ENCODE data around the gene ZNF827.

ZNF827 gene

DNA sequence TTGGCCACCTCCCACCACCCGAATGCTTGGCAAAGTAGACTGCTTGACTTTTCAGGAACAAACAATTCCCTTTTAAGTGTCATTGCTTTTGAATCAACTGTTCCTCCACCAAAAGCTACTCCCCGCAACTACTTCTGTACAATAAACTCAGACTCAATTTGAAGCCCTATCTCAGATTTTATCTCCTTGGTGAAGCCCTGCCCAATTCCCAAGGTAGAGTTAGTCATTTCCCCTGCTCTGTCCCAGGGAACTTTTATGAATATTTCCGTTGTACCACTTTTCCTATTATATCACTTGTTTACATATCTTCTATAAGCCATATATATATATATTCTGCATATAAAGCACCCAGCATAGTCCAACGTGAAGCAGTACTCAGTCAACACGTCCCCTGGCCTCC is 155.9 kb downstream of the ZNF827 start:
- H3K79me2 ChIP-seq: no peaks in the 10 kb centered on the region
- no peaks in the 10 kb centered on the region for H3K4me1 ChIP-seq
- no peaks in the 10 kb centered on the region for H3K9me3 ChIP-seq (ENCODE audit: control insufficient read depth, low read length)
- TF ChIP-seq, protein P1, sequence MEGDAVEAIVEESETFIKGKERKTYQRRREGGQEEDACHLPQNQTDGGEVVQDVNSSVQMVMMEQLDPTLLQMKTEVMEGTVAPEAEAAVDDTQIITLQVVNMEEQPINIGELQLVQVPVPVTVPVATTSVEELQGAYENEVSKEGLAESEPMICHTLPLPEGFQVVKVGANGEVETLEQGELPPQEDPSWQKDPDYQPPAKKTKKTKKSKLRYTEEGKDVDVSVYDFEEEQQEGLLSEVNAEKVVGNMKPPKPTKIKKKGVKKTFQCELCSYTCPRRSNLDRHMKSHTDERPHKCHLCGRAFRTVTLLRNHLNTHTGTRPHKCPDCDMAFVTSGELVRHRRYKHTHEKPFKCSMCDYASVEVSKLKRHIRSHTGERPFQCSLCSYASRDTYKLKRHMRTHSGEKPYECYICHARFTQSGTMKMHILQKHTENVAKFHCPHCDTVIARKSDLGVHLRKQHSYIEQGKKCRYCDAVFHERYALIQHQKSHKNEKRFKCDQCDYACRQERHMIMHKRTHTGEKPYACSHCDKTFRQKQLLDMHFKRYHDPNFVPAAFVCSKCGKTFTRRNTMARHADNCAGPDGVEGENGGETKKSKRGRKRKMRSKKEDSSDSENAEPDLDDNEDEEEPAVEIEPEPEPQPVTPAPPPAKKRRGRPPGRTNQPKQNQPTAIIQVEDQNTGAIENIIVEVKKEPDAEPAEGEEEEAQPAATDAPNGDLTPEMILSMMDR (IDR thresholded peaks at IDR 0.05): no peak
- H3K4me3 ChIP-seq (ENCODE audit: low read depth, low read length): no peak overlapping the region
- H3K27me3 ChIP-seq (ENCODE audit: control insufficient read depth, insufficient read depth, low read length): no peaks in the 10 kb centered on the region
- H3K27ac ChIP-seq: no peak overlapping the region
- no peak overlapping the region for H3K4me2 ChIP-seq (ENCODE audit: low read length)
- no peak overlapping the region for H2AFZ ChIP-seq
- no peak overlapping the region for H3K9ac ChIP-seq
- H3K36me3 ChIP-seq (ENCODE audit: control insufficient read depth, insufficient read depth, low read length): no peaks in the 10 kb centered on the region

- no peaks in the 10 kb centered on the region for H3K79me2 ChIP-seq
- no peaks in the 10 kb centered on the region for H3K9me3 ChIP-seq (ENCODE audit: control insufficient read depth, low read length)
- H3K9ac ChIP-seq: no peak overlapping the region
- no peak overlapping the region for H2AFZ ChIP-seq
- H3K4me2 ChIP-seq (ENCODE audit: low read length): no peak overlapping the region
- H3K27me3 ChIP-seq (ENCODE audit: control insufficient read depth, insufficient read depth, low read length): no peaks in the 10 kb centered on the region
- TF ChIP-seq, protein P1 (IDR thresholded peaks at IDR 0.05): no peak
- no peaks in the 10 kb centered on the region for H3K4me1 ChIP-seq
- no peaks in the 10 kb centered on the region for H3K36me3 ChIP-seq (ENCODE audit: control insufficient read depth, insufficient read depth, low read length)
- no peak overlapping the region for H3K27ac ChIP-seq
- no peak overlapping the region for H3K4me3 ChIP-seq (ENCODE audit: low read depth, low read length)
Observed at GRCh38 chr4:145781351-145781750, 157.3 kb downstream of the ZNF827 start.

GRCh38 chr4:145779319-145779801 is 159.3 kb downstream of the ZNF827 start:
- Histone ChIP-seq H3K4me3 (ENCODE audit: low read depth, low read length) (no peak overlapping the region), H2AFZ (no peak overlapping the region), H3K4me2 (ENCODE audit: low read length) (no peak overlapping the region), H3K27me3 (ENCODE audit: control insufficient read depth, insufficient read depth, low read length) (no peaks in the 10 kb centered on the region), H3K9me3 (ENCODE audit: control insufficient read depth, low read length) (no peaks in the 10 kb centered on the region), H3K36me3 (ENCODE audit: control insufficient read depth, insufficient read depth, low read length) (no peaks in the 10 kb centered on the region), H3K27ac (no peak overlapping the region), H3K4me1 (no peaks in the 10 kb centered on the region), H3K9ac (no peak overlapping the region), H3K79me2 (no peaks in the 10 kb centered on the region)
- TF ChIP-seq, protein P1 (IDR thresholded peaks at IDR 0.05): no peak

DNA sequence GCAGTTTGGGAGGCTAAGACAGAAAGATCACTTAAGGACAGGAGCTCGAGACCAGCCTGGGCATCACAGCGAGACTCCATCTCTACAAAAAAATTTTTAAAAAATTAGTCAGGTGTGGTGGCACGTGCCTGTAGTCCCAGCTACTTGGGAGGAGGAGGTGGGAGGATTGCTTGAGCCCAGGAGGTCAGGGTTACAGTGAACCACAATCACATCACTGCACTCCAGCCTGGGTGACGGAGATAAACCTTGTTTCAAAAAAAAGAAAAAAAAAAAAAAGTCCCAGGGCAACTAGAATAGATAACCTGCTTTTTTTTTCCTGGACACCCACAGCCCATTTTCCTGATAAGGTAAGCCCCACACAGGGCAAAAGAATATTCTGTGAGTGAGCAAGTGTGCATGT is 162.4 kb downstream of the ZNF827 start:
- no peaks in the 10 kb centered on the region for H3K27me3 ChIP-seq (ENCODE audit: control insufficient read depth, insufficient read depth, low read length)
- TF ChIP-seq, protein P1 (IDR thresholded peaks at IDR 0.05): no peak
- H3K9ac ChIP-seq: no peak overlapping the region
- no peaks in the 10 kb centered on the region for H3K9me3 ChIP-seq (ENCODE audit: control insufficient read depth, low read length)
- H3K36me3 ChIP-seq (ENCODE audit: control insufficient read depth, insufficient read depth, low read length): no peaks in the 10 kb centered on the region
- no peaks in the 10 kb centered on the region for H3K79me2 ChIP-seq
- no peak overlapping the region for H2AFZ ChIP-seq
- H3K4me2 ChIP-seq (ENCODE audit: low read length): no peak overlapping the region
- no peak overlapping the region for H3K4me3 ChIP-seq (ENCODE audit: low read depth, low read length)
- H3K4me1 ChIP-seq: no peaks in the 10 kb centered on the region
- H3K27ac ChIP-seq: no peak overlapping the region

DNA sequence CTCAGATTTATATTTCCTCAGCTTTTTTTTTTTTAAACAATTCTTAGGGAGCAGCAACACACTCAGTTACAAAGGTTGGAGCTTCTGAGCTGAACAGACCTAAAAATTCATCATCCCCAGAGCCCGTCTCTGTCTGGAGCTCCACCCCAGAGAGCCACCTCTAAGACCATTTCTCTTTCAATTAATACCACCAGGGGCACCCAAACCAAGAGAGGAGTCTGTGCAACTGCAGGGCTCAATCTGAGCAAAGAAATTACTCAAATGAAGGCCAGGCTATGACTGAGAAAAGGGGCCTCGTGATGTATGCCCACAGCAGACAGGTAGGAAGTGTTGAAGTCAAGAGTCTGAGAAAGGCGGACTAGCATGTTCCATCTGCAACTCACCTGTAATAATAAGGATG is 163.2 kb downstream of the ZNF827 start:
- H3K27ac ChIP-seq: no peak overlapping the region
- no peaks in the 10 kb centered on the region for H3K27me3 ChIP-seq (ENCODE audit: control insufficient read depth, insufficient read depth, low read length)
- H3K9me3 ChIP-seq (ENCODE audit: control insufficient read depth, low read length): no peaks in the 10 kb centered on the region
- H3K4me3 ChIP-seq (ENCODE audit: low read depth, low read length): no peak overlapping the region
- no peak overlapping the region for H2AFZ ChIP-seq
- H3K79me2 ChIP-seq: no peaks in the 10 kb centered on the region
- TF ChIP-seq, protein P1 (IDR thresholded peaks at IDR 0.05): no peak
- H3K9ac ChIP-seq: no peak overlapping the region
- H3K4me2 ChIP-seq (ENCODE audit: low read length): no peak overlapping the region
- no peaks in the 10 kb centered on the region for H3K36me3 ChIP-seq (ENCODE audit: control insufficient read depth, insufficient read depth, low read length)
- H3K4me1 ChIP-seq: no peaks in the 10 kb centered on the region
